ENCODE measurements around the gene SIN3A.
"Not testable (repeated sequence)": the region's sequence is repeated elsewhere in the genome, so short reads cannot be mapped to it uniquely, and the experiment has no call there.

SIN3A gene

DNA sequence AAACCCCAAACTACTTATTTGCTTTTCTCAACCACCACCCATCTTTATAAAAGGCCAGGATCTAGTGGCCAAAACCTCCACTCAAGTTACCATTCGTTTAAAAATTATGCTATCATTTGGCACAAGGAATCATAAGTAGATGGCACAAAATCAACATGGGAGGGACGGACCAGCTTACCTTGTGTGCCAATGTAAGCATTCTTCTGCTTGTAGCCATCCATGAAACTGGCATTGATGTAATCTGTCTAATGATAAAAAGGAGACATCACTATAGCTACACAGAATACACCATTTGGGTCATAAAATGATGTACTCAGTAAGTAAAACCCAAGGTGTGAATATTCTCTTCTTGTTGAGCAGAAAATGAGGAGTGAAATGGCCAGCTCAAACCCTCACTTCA lies 28.2 kb upstream of the SIN3A start:
- no peak overlapping the region for H3K4me2 ChIP-seq
- H3K27ac ChIP-seq: no peak overlapping the region
- TF ChIP-seq CTCF (conservative IDR thresholded peaks at IDR 0.05; ENCODE audit: low read depth, low read length): no peak
- H3K4me3 ChIP-seq (IDR thresholded peaks at IDR 0.05; ENCODE audit: insufficient read depth, low read depth, low read length): no peak overlapping the region
- H3K9ac ChIP-seq: no peak overlapping the region
- H3K36me3 ChIP-seq (ENCODE audit: insufficient read depth): no peaks in the 10 kb centered on the region
- no peaks in the 10 kb centered on the region for H3K79me2 ChIP-seq (ENCODE audit: insufficient read depth, low read depth)
- H3K4me1 ChIP-seq (ENCODE audit: low read depth, poor library complexity, severe bottlenecking): no peaks in the 10 kb centered on the region
- no peaks in the 10 kb centered on the region for H3K27me3 ChIP-seq (ENCODE audit: insufficient read depth, low read depth)
- no peaks in the 10 kb centered on the region for H4K20me1 ChIP-seq (ENCODE audit: insufficient read depth)
- no peak overlapping the region for H2AFZ ChIP-seq (ENCODE audit: low read depth)

GRCh38 chr15:75477094-75477493 lies 25.6 kb upstream of the SIN3A start:
- not testable (repeated sequence) for H3K4me1 ChIP-seq (ENCODE audit: low read depth, poor library complexity, severe bottlenecking); H3K79me2 ChIP-seq (ENCODE audit: insufficient read depth, low read depth); H3K36me3 ChIP-seq (ENCODE audit: insufficient read depth); H2AFZ ChIP-seq (ENCODE audit: low read depth); H4K20me1 ChIP-seq (ENCODE audit: insufficient read depth); H3K27me3 ChIP-seq (ENCODE audit: insufficient read depth, low read depth); H3K4me2 ChIP-seq; H3K27ac ChIP-seq; H3K4me3 ChIP-seq (IDR thresholded peaks at IDR 0.05; ENCODE audit: insufficient read depth, low read depth, low read length); H3K9ac ChIP-seq

DNA sequence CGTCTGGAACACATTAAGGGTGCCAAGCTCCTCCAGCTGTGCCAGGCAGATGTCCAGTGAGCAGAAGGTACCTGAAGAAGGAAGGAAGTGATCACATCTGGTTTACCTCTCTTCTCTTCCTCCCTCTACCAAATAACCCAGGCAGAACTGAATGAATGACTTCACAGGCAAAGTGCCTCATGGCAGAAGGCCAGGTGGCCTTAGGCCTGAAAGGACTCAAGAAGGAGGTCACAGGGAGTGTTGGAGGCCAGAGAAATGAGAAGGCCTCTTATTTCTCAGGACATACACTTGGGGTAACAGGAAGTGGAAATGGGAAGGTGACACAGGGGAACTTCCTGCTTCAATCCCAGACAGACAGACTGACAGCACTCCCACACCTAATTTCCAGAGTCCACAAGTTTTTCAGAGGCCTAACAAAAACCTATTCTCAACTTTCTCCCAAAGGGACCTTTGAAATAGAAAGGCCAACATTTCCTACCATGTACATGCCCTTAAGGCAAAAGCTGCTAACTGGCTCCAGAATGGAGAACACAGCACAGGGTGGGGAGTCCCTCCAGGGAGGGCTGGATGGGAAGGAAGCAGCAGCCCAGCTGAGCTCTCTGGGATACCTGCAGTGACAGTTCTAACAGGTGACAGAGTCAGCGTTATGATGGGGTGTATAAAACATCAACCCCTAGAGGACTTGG lies 17.6 kb upstream of the SIN3A start:
- Histone ChIP-seq H3K27ac (no peak overlapping the region), H3K4me3 (IDR thresholded peaks at IDR 0.05; ENCODE audit: insufficient read depth, low read depth, low read length) (no peak overlapping the region), H4K20me1 (ENCODE audit: insufficient read depth) (no peaks in the 10 kb centered on the region), H3K4me2 (no peak overlapping the region), H3K27me3 (ENCODE audit: insufficient read depth, low read depth) (no peaks in the 10 kb centered on the region), H3K9ac (no peak overlapping the region), H2AFZ (ENCODE audit: low read depth) (no peak overlapping the region), H3K36me3 (ENCODE audit: insufficient read depth) (no peaks in the 10 kb centered on the region), H3K79me2 (ENCODE audit: insufficient read depth, low read depth) (no peaks in the 10 kb centered on the region), H3K4me1 (ENCODE audit: low read depth, poor library complexity, severe bottlenecking) (peaks cover 6% of the 10 kb centered on the region)
- no peak for TF ChIP-seq CTCF (conservative IDR thresholded peaks at IDR 0.05; ENCODE audit: low read depth, low read length)

- no peaks in the 10 kb centered on the region for H4K20me1 ChIP-seq (ENCODE audit: insufficient read depth)
- no peak overlapping the region for H3K27ac ChIP-seq
- H3K79me2 ChIP-seq (ENCODE audit: insufficient read depth, low read depth): no peaks in the 10 kb centered on the region
- no peak overlapping the region for H3K4me3 ChIP-seq (IDR thresholded peaks at IDR 0.05; ENCODE audit: insufficient read depth, low read depth, low read length)
- no peak for TF ChIP-seq CTCF (conservative IDR thresholded peaks at IDR 0.05; ENCODE audit: low read depth, low read length)
- H2AFZ ChIP-seq (ENCODE audit: low read depth): no peak overlapping the region
- H3K4me2 ChIP-seq: no peak overlapping the region
- no peak overlapping the region for H3K9ac ChIP-seq
- H3K36me3 ChIP-seq (ENCODE audit: insufficient read depth): no peaks in the 10 kb centered on the region
- peaks cover 11% of the 10 kb centered on the region for H3K4me1 ChIP-seq (ENCODE audit: low read depth, poor library complexity, severe bottlenecking)
- no peaks in the 10 kb centered on the region for H3K27me3 ChIP-seq (ENCODE audit: insufficient read depth, low read depth)
These were observed 9.2 kb upstream of the SIN3A start for GRCh38 chr15:75460646-75461045.

GRCh38 chr15:75459581-75459980 lies 8.1 kb upstream of the SIN3A start:
- Histone ChIP-seq H3K27me3 (ENCODE audit: insufficient read depth, low read depth) (no peaks in the 10 kb centered on the region), H3K36me3 (ENCODE audit: insufficient read depth) (no peaks in the 10 kb centered on the region), H3K4me3 (IDR thresholded peaks at IDR 0.05; ENCODE audit: insufficient read depth, low read depth, low read length) (no peak overlapping the region), H4K20me1 (ENCODE audit: insufficient read depth) (no peaks in the 10 kb centered on the region), H3K27ac (no peak overlapping the region), H3K9ac (no peak overlapping the region), H3K4me2 (no peak overlapping the region), H3K4me1 (ENCODE audit: low read depth, poor library complexity, severe bottlenecking) (peaks cover 9% of the 10 kb centered on the region), H3K79me2 (ENCODE audit: insufficient read depth, low read depth) (no peaks in the 10 kb centered on the region), H2AFZ (ENCODE audit: low read depth) (no peak overlapping the region)
- TF ChIP-seq CTCF (conservative IDR thresholded peaks at IDR 0.05; ENCODE audit: low read depth, low read length): no peak

All from KMS-11 (cell line).